SU-DHL-6 (cell line): ENCODE measurements around the gene CRPPA.

Experiments
- H2AFZ ChIP-seq: fragments of 200-600 bp; sonication (generic); 2 replicates; pipeline ENCODE4 v1.6.1; 2014; ENCODE audit warnings: low read depth, mild to moderate bottlenecking, moderate library complexity, mixed read lengths, antibody characterized with exemption, low read length; ENCODE audit not compliant: severe bottlenecking
- H3F3A ChIP-seq: fragments of 200-600 bp; shearing (Covaris generic); 2 replicates; pipeline ENCODE4 v1.6.0; 2016; ENCODE audit warnings: antibody characterized with exemption, mild to moderate bottlenecking; ENCODE audit not compliant: insufficient read depth
- H3K27ac ChIP-seq: fragments of 200-600 bp; sonication (generic); 2 replicates; pipeline ENCODE4 v1.5.1; 2016; ENCODE audit warnings: low read depth, mild to moderate bottlenecking, low read length, moderate library complexity, mixed read lengths
- H3K27me3 ChIP-seq: fragments of 200-600 bp; sonication (generic), shearing (Covaris generic); 2 replicates; pipeline ENCODE4 v1.6.0; 2014; ENCODE audit warnings: mild to moderate bottlenecking, low read length
- H3K36me3 ChIP-seq: fragments of 200-600 bp; sonication (generic); 2 replicates; pipeline ENCODE4 v1.6.1; 2014; ENCODE audit warnings: mild to moderate bottlenecking, low read length, mixed read lengths
- H3K4me2 ChIP-seq: fragments of 300-600, 200-600 bp; shearing (Covaris generic), sonication (generic); 2 replicates; pipeline ENCODE4 v1.6.0; 2014; ENCODE audit warnings: low read length, low read depth, mild to moderate bottlenecking; ENCODE audit not compliant: poor library complexity, severe bottlenecking
- H3K4me3 ChIP-seq: fragments of 200-600 bp; sonication (generic); 2 replicates; pipeline ENCODE4 v1.5.1; 2014; ENCODE audit warnings: antibody characterized with exemption, low read length, mild to moderate bottlenecking, mixed read lengths; ENCODE audit not compliant: insufficient read depth, poor library complexity, severe bottlenecking
- H3K79me2 ChIP-seq: fragments of 200-600 bp; sonication (generic); 2 replicates; pipeline ENCODE4 v1.6.1; 2014; ENCODE audit warnings: mild to moderate bottlenecking, low read length, moderate library complexity; ENCODE audit not compliant: insufficient read depth
- H3K9ac ChIP-seq: fragments of 200-600 bp; sonication (generic); 2 replicates; pipeline ENCODE4 v1.7.0; 2014; ENCODE audit warnings: mild to moderate bottlenecking, low read length
- H3K9me2 ChIP-seq: fragments of 200-600 bp; sonication (generic); replicated peaks from 2 replicates; pipeline ENCODE4 v1.6.1; 2014; ENCODE audit warnings: low read length; ENCODE audit not compliant: insufficient read depth
- H3K9me3 ChIP-seq: fragments of 200-600 bp; sonication (generic); 2 replicates; pipeline ENCODE4 v1.6.1; 2014; ENCODE audit warnings: low read length, mixed read lengths; ENCODE audit not compliant: insufficient read depth
- H4K20me1 ChIP-seq: fragments of 200-600 bp; sonication (generic); 2 replicates; pipeline ENCODE4 v1.6.1; 2014; ENCODE audit warnings: low read depth, mild to moderate bottlenecking, antibody characterized with exemption, low read length, moderate library complexity, mixed read lengths
- CTCF ChIP-seq: fragments of 200-600 bp; sonication (generic); IDR thresholded peaks from one replicate; pipeline ENCODE4 v1.5.1; 2017; ENCODE audit warnings: antibody characterized with exemption, mild to moderate bottlenecking, low read length, moderate library complexity; ENCODE audit not compliant: insufficient read depth, poor library complexity, severe bottlenecking
- EZH2phosphoT487 ChIP-seq: fragments of 200-600 bp; sonication (generic), shearing (Covaris generic); conservative IDR thresholded peaks from 2 replicates; pipeline ENCODE4 v1.6.1; 2018; ENCODE audit warnings: mild to moderate bottlenecking, antibody characterized with exemption, low read length, moderate library complexity, mixed read lengths

The CRPPA gene

GRCh38 chr7:16397501-16398145 lies 23.7 kb downstream of the CRPPA start:
- H2AFZ ChIP-seq = no peak overlapping the region
- no peak overlapping the region for H3K9ac ChIP-seq
- H3K79me2 ChIP-seq = no peaks in the 10 kb centered on the region
- no peak overlapping the region for H3K4me3 ChIP-seq
- peaks cover 40% of the 10 kb centered on the region; the same call in 1 of the 2 replicates for H3K9me3 ChIP-seq
- no peak overlapping the region for H3K27ac ChIP-seq
- no peaks in the 10 kb centered on the region for H3K9me2 ChIP-seq
- H3K36me3 ChIP-seq = no peaks in the 10 kb centered on the region
- H3K27me3 ChIP-seq = no peaks in the 10 kb centered on the region
- no peak overlapping the region for H3K4me2 ChIP-seq
- TF ChIP-seq CTCF (no peak), EZH2phosphoT487 (no peak)
- H3F3A ChIP-seq = peaks cover 18% of the 10 kb centered on the region
- H4K20me1 ChIP-seq = no peaks in the 10 kb centered on the region

- H3K9me2 ChIP-seq = no peaks in the 10 kb centered on the region
- H3K27ac ChIP-seq = no peak overlapping the region
- no peaks in the 10 kb centered on the region for H3K27me3 ChIP-seq
- H3K9ac ChIP-seq = no peak overlapping the region
- H3K36me3 ChIP-seq = no peaks in the 10 kb centered on the region
- H3K4me2 ChIP-seq = no peak overlapping the region
- H3K4me3 ChIP-seq = no peak overlapping the region
- no peaks in the 10 kb centered on the region for H3K79me2 ChIP-seq
- no peaks in the 10 kb centered on the region for H4K20me1 ChIP-seq
- TF ChIP-seq EZH2phosphoT487 (no peak), CTCF (no peak)
- no peak overlapping the region for H2AFZ ChIP-seq
- H3F3A ChIP-seq = peaks cover 18% of the 10 kb centered on the region
- H3K9me3 ChIP-seq = peaks cover 40% of the 10 kb centered on the region; the same call in 1 of the 2 replicates
Observed at GRCh38 chr7:16396766-16397500, 24.4 kb downstream of the CRPPA start.

- no peak overlapping the region for H2AFZ ChIP-seq
- peaks cover 39% of the 10 kb centered on the region; the same call in 1 of the 2 replicates for H3K9me3 ChIP-seq
- H3K9ac ChIP-seq = no peak overlapping the region
- H3K79me2 ChIP-seq = no peaks in the 10 kb centered on the region
- H3K36me3 ChIP-seq = no peaks in the 10 kb centered on the region
- H3K27me3 ChIP-seq = no peaks in the 10 kb centered on the region
- H4K20me1 ChIP-seq = no peaks in the 10 kb centered on the region
- H3K27ac ChIP-seq = no peak overlapping the region
- peaks cover 18% of the 10 kb centered on the region for H3F3A ChIP-seq
- H3K4me3 ChIP-seq = no peak overlapping the region
- TF ChIP-seq CTCF (no peak), EZH2phosphoT487 (no peak)
- H3K4me2 ChIP-seq = no peak overlapping the region
- H3K9me2 ChIP-seq = no peaks in the 10 kb centered on the region
Observed at GRCh38 chr7:16395121-16395520, 26.2 kb downstream of the CRPPA start.
